Osteoblast (primary cell): Measurements from ENCODE around the gene MUSK. TPM values are rescaled to one million over a fixed set of nuclear protein-coding genes. Genes with fewer than 3 reads are reported as not detected.
A peak's percentile ranks its signal among the peaks of the same experiment; 100 is the strongest.
"Not testable (repeated sequence)": the region's sequence is repeated elsewhere in the genome, so short reads cannot be mapped to it uniquely, and the experiment has no call there.

Experiments
- DNase-seq: peaks from one replicate; pipeline ENCODE4 v3.0.0; 2011; ENCODE audit warnings: low spot score, mixed read lengths; ENCODE audit not compliant: insufficient read length; ENCODE audit errors: missing footprints
- H2AFZ ChIP-seq: 2 replicates; pipeline ENCODE4 v1.6.0; 2011; ENCODE audit warnings: mild to moderate bottlenecking, low read length
- H3K27ac ChIP-seq: 2 replicates; pipeline ENCODE4 v1.5.1; 2011; ENCODE audit warnings: mild to moderate bottlenecking, low read depth, low read length, moderate library complexity
- H3K27me3 ChIP-seq: 2 replicates; pipeline ENCODE4 v1.6.0; 2012; ENCODE audit warnings: mild to moderate bottlenecking, control low read depth, inconsistent platforms, low read length, moderate library complexity; ENCODE audit not compliant: insufficient read depth
- H3K36me3 ChIP-seq: 2 replicates; pipeline ENCODE4 v1.5.1; 2011; ENCODE audit warnings: mild to moderate bottlenecking, low read length, control low read depth, moderate library complexity; ENCODE audit not compliant: insufficient read depth
- H3K4me1 ChIP-seq: 2 replicates; pipeline ENCODE4 v1.5.1; 2011; ENCODE audit warnings: mild to moderate bottlenecking, low read length, control low read depth, moderate library complexity; ENCODE audit not compliant: insufficient read depth
- H3K4me2 ChIP-seq: 2 replicates; pipeline ENCODE4 v1.6.0; 2011; ENCODE audit warnings: mild to moderate bottlenecking, low read length; ENCODE audit not compliant: insufficient read depth
- H3K4me3 ChIP-seq: fragments of 200-600 bp; sonication (generic); 3 replicates; pipeline ENCODE4 v1.5.1; 2012; ENCODE audit warnings: mild to moderate bottlenecking, low read length, inconsistent platforms; ENCODE audit not compliant: insufficient read depth
- H3K79me2 ChIP-seq: 2 replicates; pipeline ENCODE4 v1.6.0; 2012; ENCODE audit warnings: mild to moderate bottlenecking, low read length, control low read depth, inconsistent platforms; ENCODE audit not compliant: insufficient read depth
- H3K9me3 ChIP-seq: 2 replicates; pipeline ENCODE4 v1.5.1; 2011; ENCODE audit warnings: low read depth, low read length, control low read depth
- H4K20me1 ChIP-seq: 2 replicates; pipeline ENCODE4 v1.6.0; 2012; ENCODE audit warnings: mild to moderate bottlenecking, low read length, control low read depth; ENCODE audit not compliant: insufficient read depth
- CTCF ChIP-seq: IDR thresholded peaks from 2 replicates; pipeline ENCODE4 v1.5.1; 2011; ENCODE audit warnings: mild to moderate bottlenecking, low read depth, low read length, moderate library complexity; ENCODE audit errors: extremely low read depth
- total RNA-seq: library from RNA; depleted of rRNA; stranded (reverse); fragments of >200 nt; gene quantifications from 2 replicates; pipeline ENCODE4 v1.2.3, GENCODE V29; 2012

MUSK gene
- total RNA-seq, 1 donor: under 0.01 TPM

- Histone ChIP-seq H3K4me1 (peaks cover 15% of the 10 kb centered on the region), H3K9me3 (no peaks in the 10 kb centered on the region), H3K27me3 (no peaks in the 10 kb centered on the region), H4K20me1 (no peaks in the 10 kb centered on the region), H3K4me2 (no peak overlapping the region), H3K79me2 (no peaks in the 10 kb centered on the region), H3K4me3 (no peak overlapping the region), H2AFZ (peak overlapping the region; percentile 60), H3K27ac (no peak overlapping the region), H3K36me3 (no peaks in the 10 kb centered on the region)
- TF ChIP-seq CTCF: no peak
- no peak for DNase-seq
Observed at GRCh38 chr9:110785166-110785565, 116.6 kb downstream of the MUSK start.

- not testable (repeated sequence) for H3K4me2 ChIP-seq, H3K27me3 ChIP-seq, H3K79me2 ChIP-seq, DNase-seq, H2AFZ ChIP-seq, H3K4me3 ChIP-seq, H4K20me1 ChIP-seq, H3K36me3 ChIP-seq, H3K27ac ChIP-seq, H3K9me3 ChIP-seq
- H3K4me1 ChIP-seq: peaks cover 15% of the 10 kb centered on the region
Observed at GRCh38 chr9:110788396-110788795, 119.8 kb downstream of the MUSK start.

GRCh38 chr9:110788871-110789270 lies 120.3 kb downstream of the MUSK start:
- H4K20me1 ChIP-seq: no peaks in the 10 kb centered on the region
- H3K4me2 ChIP-seq: no peak overlapping the region
- H3K36me3 ChIP-seq: no peaks in the 10 kb centered on the region
- DNase-seq: no peak
- H3K4me1 ChIP-seq: peaks cover 15% of the 10 kb centered on the region
- no peaks in the 10 kb centered on the region for H3K79me2 ChIP-seq
- H3K9me3 ChIP-seq: no peaks in the 10 kb centered on the region
- no peak for TF ChIP-seq CTCF
- no peak overlapping the region for H2AFZ ChIP-seq
- H3K27ac ChIP-seq: no peak overlapping the region
- no peaks in the 10 kb centered on the region for H3K27me3 ChIP-seq
- no peak overlapping the region for H3K4me3 ChIP-seq

- Histone ChIP-seq H3K27me3 (no peaks in the 10 kb centered on the region), H3K27ac (peak overlapping the region; percentile 80), H3K4me2 (peak overlapping the region; percentile 66), H3K9me3 (no peaks in the 10 kb centered on the region), H4K20me1 (no peaks in the 10 kb centered on the region), H2AFZ (peak overlapping the region; percentile 44), H3K36me3 (no peaks in the 10 kb centered on the region), H3K4me1 (peaks cover 19% of the 10 kb centered on the region), H3K4me3 (peak overlapping the region; percentile 30), H3K79me2 (no peaks in the 10 kb centered on the region)
- TF ChIP-seq CTCF: no peak
- DNase-seq: no peak
Observed at GRCh38 chr9:110797611-110798010, 129.0 kb downstream of the MUSK start.

- no peak overlapping the region for H3K27ac ChIP-seq
- TF ChIP-seq CTCF: no peak
Observed at GRCh38 chr9:110799396-110799795, 130.8 kb downstream of the MUSK start.

More at GRCh38 chr9:110799396-110799795, 130.8 kb downstream of the MUSK start:
- Histone ChIP-seq H3K4me3 (no peak overlapping the region), H4K20me1 (no peaks in the 10 kb centered on the region), H2AFZ (peak overlapping the region; percentile 16), H3K36me3 (no peaks in the 10 kb centered on the region), H3K9me3 (no peaks in the 10 kb centered on the region), H3K27me3 (no peaks in the 10 kb centered on the region), H3K4me1 (peaks cover 19% of the 10 kb centered on the region), H3K4me2 (no peak overlapping the region), H3K79me2 (no peaks in the 10 kb centered on the region)
- no peak for DNase-seq
